ENCODE measurements around the gene MOSPD3.
A peak's percentile ranks its signal among the peaks of the same experiment; 100 is the strongest.

MOSPD3 gene

GRCh38 chr7:100591596-100591995, 20.7 kb upstream of the MOSPD3 start:
- H3K9ac ChIP-seq (ENCODE audit: low read length in 5 of 5): no peak overlapping the region
- no peaks in the 10 kb centered on the region for H3K36me3 ChIP-seq (ENCODE audit: control insufficient read depth in 5 of 5, insufficient read depth in 5 of 5, low read length in 5 of 5)
- no peak overlapping the region for H3K27ac ChIP-seq (ENCODE audit: low read depth, low read length)
- peaks cover 4 to 21% (median 9%) of the 10 kb centered on the region in 5 donors for H3K4me1 ChIP-seq (ENCODE audit: control insufficient read depth in 5 of 5, insufficient read depth in 5 of 5, low read length in 5 of 5)
- peaks cover 0 to 20% (median 5%) of the 10 kb centered on the region in 5 donors for H3K27me3 ChIP-seq (ENCODE audit: control insufficient read depth in 5 of 5, insufficient read depth in 4 of 5, low read length in 5 of 5)
- H3K9me3 ChIP-seq (ENCODE audit: control insufficient read depth in 5 of 5, low read length in 5 of 5): no peaks in the 10 kb centered on the region
- no peak overlapping the region for H3K4me3 ChIP-seq (ENCODE audit: low read depth in 1 of 5, low read length in 5 of 5)

GRCh38 chr7:100595188-100595587, 17.2 kb upstream of the MOSPD3 start:
- Histone ChIP-seq H3K36me3 (ENCODE audit: control insufficient read depth in 5 of 5, insufficient read depth in 5 of 5, low read length in 5 of 5) (no peaks in the 10 kb centered on the region), H3K4me3 (ENCODE audit: low read depth in 1 of 5, low read length in 5 of 5) (no peak overlapping the region), H3K27ac (ENCODE audit: low read depth, low read length) (no peak overlapping the region), H3K9ac (ENCODE audit: low read length in 5 of 5) (no peak overlapping the region), H3K4me1 (ENCODE audit: control insufficient read depth in 5 of 5, insufficient read depth in 5 of 5, low read length in 5 of 5) (peaks cover 0 to 10% (median 3%) of the 10 kb centered on the region in 5 donors), H3K9me3 (ENCODE audit: control insufficient read depth in 5 of 5, low read length in 5 of 5) (no peaks in the 10 kb centered on the region), H3K27me3 (ENCODE audit: control insufficient read depth in 5 of 5, insufficient read depth in 4 of 5, low read length in 5 of 5) (peaks cover 0 to 14% (median 3%) of the 10 kb centered on the region in 5 donors)

- Histone ChIP-seq H3K36me3 (ENCODE audit: control insufficient read depth in 5 of 5, insufficient read depth in 5 of 5, low read length in 5 of 5) (no peaks in the 10 kb centered on the region), H3K27ac (ENCODE audit: low read depth, low read length) (no peak overlapping the region)
Measured at GRCh38 chr7:100598425-100598824, 13.9 kb upstream of the MOSPD3 start.

GRCh38 chr7:100599911-100600729, 12.2 kb upstream of the MOSPD3 start:
- Histone ChIP-seq H3K9me3 (ENCODE audit: control insufficient read depth in 5 of 5, low read length in 5 of 5) (no peaks in the 10 kb centered on the region), H3K36me3 (ENCODE audit: control insufficient read depth in 5 of 5, insufficient read depth in 5 of 5, low read length in 5 of 5) (no peaks in the 10 kb centered on the region), H3K4me1 (ENCODE audit: control insufficient read depth in 5 of 5, insufficient read depth in 5 of 5, low read length in 5 of 5) (peaks cover 0 to 36% (median 32%) of the 10 kb centered on the region in 5 donors), H3K9ac (ENCODE audit: low read length in 5 of 5) (no peak overlapping the region), H3K27me3 (ENCODE audit: control insufficient read depth in 5 of 5, insufficient read depth in 4 of 5, low read length in 5 of 5) (peaks cover 0 to 5% (median 0%) of the 10 kb centered on the region in 5 donors), H3K4me3 (ENCODE audit: low read depth in 1 of 5, low read length in 5 of 5) (peak overlapping the region in 1 of 5 donors; percentile 13), H3K27ac (ENCODE audit: low read depth, low read length) (no peak overlapping the region)

More at GRCh38 chr7:100598425-100598824, 13.9 kb upstream of the MOSPD3 start:
- no peak overlapping the region for H3K4me3 ChIP-seq (ENCODE audit: low read depth in 1 of 5, low read length in 5 of 5)
- H3K4me1 ChIP-seq (ENCODE audit: control insufficient read depth in 5 of 5, insufficient read depth in 5 of 5, low read length in 5 of 5): peaks cover 0 to 21% (median 18%) of the 10 kb centered on the region in 5 donors
- no peaks in the 10 kb centered on the region for H3K9me3 ChIP-seq (ENCODE audit: control insufficient read depth in 5 of 5, low read length in 5 of 5)
- peaks cover 0 to 8% (median 0%) of the 10 kb centered on the region in 5 donors for H3K27me3 ChIP-seq (ENCODE audit: control insufficient read depth in 5 of 5, insufficient read depth in 4 of 5, low read length in 5 of 5)
- H3K9ac ChIP-seq (ENCODE audit: low read length in 5 of 5): no peak overlapping the region

- H3K27me3 ChIP-seq (ENCODE audit: control insufficient read depth in 5 of 5, insufficient read depth in 4 of 5, low read length in 5 of 5): peaks cover 0 to 5% (median 0%) of the 10 kb centered on the region in 5 donors
- no peaks in the 10 kb centered on the region for H3K9me3 ChIP-seq (ENCODE audit: control insufficient read depth in 5 of 5, low read length in 5 of 5)
- H3K36me3 ChIP-seq (ENCODE audit: control insufficient read depth in 5 of 5, insufficient read depth in 5 of 5, low read length in 5 of 5): no peaks in the 10 kb centered on the region
- H3K4me3 ChIP-seq (ENCODE audit: low read depth in 1 of 5, low read length in 5 of 5): no peak overlapping the region
- H3K9ac ChIP-seq (ENCODE audit: low read length in 5 of 5): no peak overlapping the region
- peaks cover 0 to 41% (median 35%) of the 10 kb centered on the region in 5 donors for H3K4me1 ChIP-seq (ENCODE audit: control insufficient read depth in 5 of 5, insufficient read depth in 5 of 5, low read length in 5 of 5)
- no peak overlapping the region for H3K27ac ChIP-seq (ENCODE audit: low read depth, low read length)
Measured at GRCh38 chr7:100600730-100601038, 11.7 kb upstream of the MOSPD3 start.

DNA sequence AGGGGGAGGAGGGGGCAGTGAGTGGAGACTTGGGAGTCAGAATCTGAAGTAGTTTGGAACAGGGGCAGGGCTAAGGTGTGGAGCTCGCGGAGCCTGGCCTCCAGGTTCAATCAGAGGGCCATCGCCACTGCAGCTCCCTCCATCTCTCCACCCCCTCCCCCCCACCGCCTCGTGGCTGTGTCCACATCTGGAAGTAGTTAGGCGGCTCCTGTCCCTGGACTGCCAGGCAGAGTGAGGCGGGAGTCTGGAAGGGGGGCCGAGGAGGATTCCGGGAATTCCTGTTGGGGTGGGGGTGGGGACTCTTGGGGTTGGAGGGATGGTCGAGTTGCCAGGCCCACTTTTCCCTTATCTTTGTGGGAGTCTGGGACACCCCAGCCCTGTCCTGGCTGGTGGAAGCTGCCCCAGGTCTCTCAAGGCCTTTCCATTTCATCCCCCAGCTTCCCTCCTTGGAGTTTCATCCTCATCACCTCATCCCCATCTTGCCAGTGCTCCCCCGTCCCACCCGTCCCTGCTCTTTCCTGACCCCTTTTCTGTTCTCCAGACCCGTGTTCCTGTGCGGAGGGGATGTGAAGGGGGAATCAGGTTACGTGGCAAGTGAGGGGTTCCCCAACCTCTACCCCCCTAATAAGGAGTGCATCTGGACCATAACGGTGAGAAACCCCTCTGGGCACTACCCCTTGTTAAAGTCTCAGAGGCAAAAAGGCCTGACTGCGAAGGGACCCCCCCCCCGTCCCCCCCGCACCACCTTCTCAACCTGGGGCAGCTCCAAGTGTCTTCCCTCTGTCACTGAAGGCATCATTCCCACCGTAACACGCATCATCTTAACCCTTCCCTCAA, 9.2 kb upstream of the MOSPD3 start:
- Histone ChIP-seq H3K9ac (ENCODE audit: low read length in 5 of 5) (peak overlapping the region in 1 of 5 donors; percentile 47), H3K9me3 (ENCODE audit: control insufficient read depth in 5 of 5, low read length in 5 of 5) (no peaks in the 10 kb centered on the region), H3K4me3 (ENCODE audit: low read depth in 1 of 5, low read length in 5 of 5) (peak overlapping the region; percentile 45 to 67 (median 63)), H3K36me3 (ENCODE audit: control insufficient read depth in 5 of 5, insufficient read depth in 5 of 5, low read length in 5 of 5) (peaks cover 0 to 8% (median 0%) of the 10 kb centered on the region in 5 donors), H3K4me1 (ENCODE audit: control insufficient read depth in 5 of 5, insufficient read depth in 5 of 5, low read length in 5 of 5) (peaks cover 0 to 42% (median 36%) of the 10 kb centered on the region in 5 donors), H3K27me3 (ENCODE audit: control insufficient read depth in 5 of 5, insufficient read depth in 4 of 5, low read length in 5 of 5) (peaks cover 0 to 5% (median 0%) of the 10 kb centered on the region in 5 donors), H3K27ac (ENCODE audit: low read depth, low read length) (peak overlapping the region; percentile 54)

DNA sequence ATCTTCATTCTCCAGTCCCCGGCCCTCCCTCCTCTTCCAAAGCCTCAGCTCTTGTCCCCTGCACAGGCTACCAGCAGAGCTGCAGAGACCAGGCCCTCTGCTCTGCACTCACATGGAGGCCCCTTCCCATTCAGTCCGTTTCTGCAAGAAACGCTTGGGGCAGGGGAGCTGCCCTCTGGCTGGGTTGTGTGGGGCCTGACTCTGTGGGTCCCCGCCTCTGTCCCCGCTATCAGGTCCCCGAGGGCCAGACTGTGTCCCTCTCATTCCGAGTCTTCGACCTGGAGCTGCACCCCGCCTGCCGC, 8.7 kb upstream of the MOSPD3 start:
- H3K27ac ChIP-seq (ENCODE audit: low read depth, low read length): peak overlapping the region; percentile 54
- H3K27me3 ChIP-seq (ENCODE audit: control insufficient read depth in 5 of 5, insufficient read depth in 4 of 5, low read length in 5 of 5): peaks cover 0 to 5% (median 0%) of the 10 kb centered on the region in 5 donors
- H3K9ac ChIP-seq (ENCODE audit: low read length in 5 of 5): peak overlapping the region in 1 of 5 donors; percentile 37
- peaks cover 0 to 42% (median 36%) of the 10 kb centered on the region in 5 donors for H3K4me1 ChIP-seq (ENCODE audit: control insufficient read depth in 5 of 5, insufficient read depth in 5 of 5, low read length in 5 of 5)
- H3K4me3 ChIP-seq (ENCODE audit: low read depth in 1 of 5, low read length in 5 of 5): peak overlapping the region; percentile 45 to 67 (median 63)
- H3K36me3 ChIP-seq (ENCODE audit: control insufficient read depth in 5 of 5, insufficient read depth in 5 of 5, low read length in 5 of 5): peaks cover 0 to 8% (median 0%) of the 10 kb centered on the region in 5 donors
- no peaks in the 10 kb centered on the region for H3K9me3 ChIP-seq (ENCODE audit: control insufficient read depth in 5 of 5, low read length in 5 of 5)

DNA sequence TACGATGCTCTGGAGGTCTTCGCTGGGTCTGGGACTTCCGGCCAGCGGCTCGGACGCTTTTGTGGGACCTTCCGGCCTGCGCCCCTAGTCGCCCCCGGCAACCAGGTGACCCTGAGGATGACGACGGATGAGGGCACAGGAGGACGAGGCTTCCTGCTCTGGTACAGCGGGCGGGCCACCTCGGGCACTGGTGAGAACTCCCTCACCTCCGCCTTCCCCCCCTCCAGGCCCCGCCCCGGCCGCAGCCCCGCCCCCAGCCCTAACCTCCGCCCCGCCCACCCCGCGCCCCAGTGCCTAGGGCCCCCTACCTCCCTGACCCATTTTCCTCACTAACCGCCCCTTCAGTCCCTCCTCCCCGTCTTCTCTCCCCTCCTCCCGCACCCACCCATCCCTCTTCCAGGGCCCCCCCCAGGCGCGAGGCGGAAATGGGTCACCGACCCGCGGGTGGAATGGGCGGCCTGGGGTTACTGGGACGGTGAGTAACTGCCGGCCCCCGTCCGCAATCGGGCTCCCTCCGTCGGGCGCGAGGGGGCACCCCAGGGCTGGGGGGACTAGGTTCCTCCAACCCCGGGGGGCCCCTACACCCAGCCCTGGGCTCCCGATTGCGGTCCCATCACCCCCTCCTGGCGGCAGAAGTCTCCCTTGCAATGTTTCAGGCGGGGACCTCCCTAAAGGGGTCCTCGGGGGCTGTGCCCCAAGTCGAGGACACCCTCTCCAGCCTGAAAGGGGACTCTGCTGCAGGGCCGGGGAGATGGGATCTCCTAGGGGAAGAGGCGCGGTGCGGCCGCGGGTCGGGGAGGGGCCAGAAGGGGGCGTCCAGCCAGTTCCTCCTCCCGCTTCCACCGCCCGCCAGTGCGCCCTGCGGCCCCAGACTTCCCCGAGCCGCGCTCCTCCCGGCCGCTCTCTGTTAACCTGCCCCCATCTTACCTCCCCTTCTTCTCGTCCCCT, 8.0 kb upstream of the MOSPD3 start:
- Histone ChIP-seq H3K27ac (ENCODE audit: low read depth, low read length) (peak overlapping the region; percentile 54), H3K4me3 (ENCODE audit: low read depth in 1 of 5, low read length in 5 of 5) (peak overlapping the region in 4 of 5 donors; percentile 65 to 72 (median 67)), H3K9me3 (ENCODE audit: control insufficient read depth in 5 of 5, low read length in 5 of 5) (no peaks in the 10 kb centered on the region), H3K36me3 (ENCODE audit: control insufficient read depth in 5 of 5, insufficient read depth in 5 of 5, low read length in 5 of 5) (peaks cover 0 to 8% (median 0%) of the 10 kb centered on the region in 5 donors), H3K4me1 (ENCODE audit: control insufficient read depth in 5 of 5, insufficient read depth in 5 of 5, low read length in 5 of 5) (peaks cover 0 to 42% (median 36%) of the 10 kb centered on the region in 5 donors), H3K9ac (ENCODE audit: low read length in 5 of 5) (peak overlapping the region in 4 of 5 donors; percentile 41 to 59 (median 53)), H3K27me3 (ENCODE audit: control insufficient read depth in 5 of 5, insufficient read depth in 4 of 5, low read length in 5 of 5) (peaks cover 0 to 5% (median 0%) of the 10 kb centered on the region in 5 donors)
